Panc1 (cell line): ENCODE data around the gene HS6ST3. TPM values are rescaled to one million over a fixed set of nuclear protein-coding genes. Genes with fewer than 3 reads are reported as not detected.

Source experiments
- ATAC-seq: fragments of 200-7000 bp; cut with Tn5 transposase; 2 replicates; pipeline ENCODE4 v1.9.1; 2020; ENCODE audit warnings: mild to moderate bottlenecking, moderate library complexity
- BruUV-seq: library from RNA; stranded (reverse); fragments of 400-500 nt; replicated peaks from 2 replicates; lab custom pipeline; 2021; lab: Mats Ljungman, UMichigan
- CTCF ChIA-PET: fragments of 300-600 bp; sonication (Branson Sonifier 250); formaldehyde crosslinking; loops from one replicate; lab custom pipeline; 2022; ENCODE audit warnings: antibody characterized with exemption; lab: Charles Lee
- POLR2A ChIA-PET: fragments of 300-600 bp; sonication (Branson Sonifier 250); formaldehyde crosslinking; loops from one replicate; lab custom pipeline; 2022; ENCODE audit warnings: antibody characterized with exemption; lab: Charles Lee
- DNase-seq: peaks from one replicate; pipeline ENCODE4 v3.0.0-alpha.2; 2010; ENCODE audit warnings: low read depth, low spot score
- H3K27ac ChIP-seq: 2 replicates; pipeline ENCODE4 v1.5.1; 2011; ENCODE audit warnings: mild to moderate bottlenecking, low read length, inconsistent platforms
- H3K27me3 ChIP-seq: fragments of 200-500 bp; sonication (Bioruptor generic); 2 replicates; pipeline ENCODE4 v1.6.0; 2014; ENCODE audit warnings: low read length, inconsistent platforms; ENCODE audit not compliant: control insufficient read depth, insufficient read depth
- H3K36me3 ChIP-seq: fragments of 200-500 bp; sonication (Bioruptor generic); 2 replicates; pipeline ENCODE4 v1.5.1; 2014; ENCODE audit warnings: inconsistent platforms, mild to moderate bottlenecking, low read length, moderate library complexity; ENCODE audit not compliant: control insufficient read depth, insufficient read depth
- H3K4me1 ChIP-seq: 2 replicates; pipeline ENCODE4 v1.5.1; 2011; ENCODE audit warnings: inconsistent platforms, mild to moderate bottlenecking, low read length, moderate library complexity; ENCODE audit not compliant: control insufficient read depth, insufficient read depth
- H3K4me3 ChIP-seq, 2 experiments: 2 replicates each; pipeline ENCODE4 v1.5.1; 2011 to 2012; ENCODE audit warnings: low read depth in 2 of 2, low read length in 2 of 2, mild to moderate bottlenecking in 2 of 2, inconsistent platforms in 1 of 2, moderate library complexity in 1 of 2
- H3K9me3 ChIP-seq: fragments of 200-500 bp; sonication (Bioruptor generic); 2 replicates; pipeline ENCODE4 v1.5.1; 2014; ENCODE audit warnings: low read depth, mild to moderate bottlenecking, inconsistent platforms, low read length, moderate library complexity; ENCODE audit not compliant: control insufficient read depth, insufficient read depth
- CTCF ChIP-seq: fragments of 450-650 bp; IDR thresholded peaks from 2 replicates; pipeline ENCODE4 v1.5.1; 2017; ENCODE audit warnings: mild to moderate bottlenecking
- POLR2AphosphoS5 ChIP-seq: IDR thresholded peaks from 2 replicates; pipeline ENCODE4 v1.6.1; 2012; ENCODE audit warnings: mild to moderate bottlenecking, low read depth, low read length, moderate library complexity
- REST ChIP-seq, 2 experiments: IDR thresholded peaks; 2 replicates each; pipeline ENCODE4 v1.6.1; 2011 to 2012; ENCODE audit warnings: low read depth in 2 of 2, control low read depth in 1 of 2, low read length in 1 of 2, mild to moderate bottlenecking in 1 of 2, moderate library complexity in 1 of 2; ENCODE audit not compliant: insufficient read depth in 1 of 2
- SIN3A ChIP-seq: IDR thresholded peaks from 2 replicates; pipeline ENCODE4 v1.6.1; 2012; ENCODE audit warnings: low read depth, mild to moderate bottlenecking, low read length, moderate library complexity, borderline replicate concordance; ENCODE audit not compliant: insufficient read depth
- TCF7L2 ChIP-seq: IDR thresholded peaks from 2 replicates; pipeline ENCODE4 v1.6.1; 2011; ENCODE audit warnings: mild to moderate bottlenecking, low read depth, low read length, inconsistent platforms
- in situ Hi-C: cut with HindIII; loops from 2 replicates; pipeline ENCODE4 v1.10.0; 2016; ENCODE audit warnings: low sequenced_read_pairs, low pct_unique_long_range_greater_than_20kb
- intact Hi-C: fragments of 100-400 bp; cut with micrococcal nuclease; formaldehyde crosslinking; loops from one replicate; pipeline ENCODE4 v1.10.0; 2022; ENCODE audit not compliant: unreplicated experiment
- total RNA-seq: library from RNA; stranded (reverse); gene quantifications from one replicate; pipeline ENCODE4 v1.2.1, GENCODE V29; 2021; ENCODE audit not compliant: unreplicated experiment

HS6ST3 gene
- total RNA-seq, 1 experiment from 2014 or later = 0.13 TPM

GRCh38 chr13:96621634-96622183 lies 531.8 kb downstream of the HS6ST3 start:
- Histone ChIP-seq H3K4me3 (no peak overlapping the region), H3K27me3 (no peaks in the 10 kb centered on the region), H3K4me1 (no peaks in the 10 kb centered on the region), H3K36me3 (no peaks in the 10 kb centered on the region), H3K27ac (no peak overlapping the region), H3K9me3 (no peaks in the 10 kb centered on the region)
- intact Hi-C loops = no loop called here
- POLR2A ChIA-PET = no interaction called here
- no TSS peak for BruUV-seq
- in situ Hi-C loops = no loop called here
- no peak for TF ChIP-seq TCF7L2
- no peak for TF ChIP-seq REST (IDR thresholded peaks at IDR 0.05; ENCODE audit: insufficient read depth in 1 of 2, low read depth in 2 of 2, low read length in 1 of 2)
- no peak for ATAC-seq
- DNase-seq = no peak
- CTCF ChIA-PET = no interaction called here

GRCh38 chr13:96629331-96629730 lies 539.4 kb downstream of the HS6ST3 start:
- no peaks in the 10 kb centered on the region for H3K9me3 ChIP-seq
- BruUV-seq = no TSS peak
- ChIA-PET POLR2A (no interaction called here), CTCF (no interaction called here)
- ATAC-seq (no peak), DNase-seq (no peak)
- no peak overlapping the region for H3K27ac ChIP-seq
- in situ Hi-C loops (no loop called here), intact Hi-C loops (no loop called here)
- TF ChIP-seq TCF7L2 (no peak), SIN3A (no peak), CTCF (no peak), REST (IDR thresholded peaks at IDR 0.05; ENCODE audit: insufficient read depth in 1 of 2, low read depth in 2 of 2, low read length in 1 of 2) (no peak), POLR2AphosphoS5 (no peak)
- no peaks in the 10 kb centered on the region for H3K36me3 ChIP-seq
- H3K27me3 ChIP-seq = no peaks in the 10 kb centered on the region
- no peak overlapping the region for H3K4me3 ChIP-seq
- no peaks in the 10 kb centered on the region for H3K4me1 ChIP-seq
